H9 (cell line): ENCODE results near the gene DYRK1A. TPM values are rescaled to one million over a fixed set of nuclear protein-coding genes. Genes with fewer than 3 reads are reported as not detected.

ENCODE experiments used
- DNase-seq: peaks from one replicate; pipeline ENCODE4 v3.0.0-alpha.2; 2017
- H2AFZ ChIP-seq: one replicate; pipeline ENCODE4 v1.6.1; 2013; ENCODE audit warnings: mild to moderate bottlenecking, low read length, control low read depth, moderate library complexity
- H2AK5ac ChIP-seq: 2 replicates; pipeline ENCODE4 v1.6.1; 2013; ENCODE audit warnings: low read length, control low read depth, mixed read lengths; ENCODE audit not compliant: insufficient read length
- H2BK120ac ChIP-seq: one replicate; pipeline ENCODE4 v1.6.1; 2013; ENCODE audit warnings: low read depth, mild to moderate bottlenecking, low read length, control low read depth, inconsistent platforms; ENCODE audit not compliant: poor library complexity, severe bottlenecking
- H2BK12ac ChIP-seq: 2 replicates; pipeline ENCODE4 v1.6.1; 2013; ENCODE audit warnings: low read length, control low read depth, mixed read lengths, low read depth; ENCODE audit not compliant: insufficient read length
- H2BK15ac ChIP-seq: 2 replicates; pipeline ENCODE4 v1.6.1; 2013; ENCODE audit warnings: low read depth, low read length, control low read depth
- H2BK20ac ChIP-seq: one replicate; pipeline ENCODE4 v1.6.1; 2013; ENCODE audit warnings: low read depth, mild to moderate bottlenecking, low read length, control low read depth, inconsistent platforms; ENCODE audit not compliant: poor library complexity, severe bottlenecking
- H2BK5ac ChIP-seq: 2 replicates; pipeline ENCODE4 v1.6.1; 2013; ENCODE audit warnings: low read length, control low read depth, mixed read lengths; ENCODE audit not compliant: insufficient read length
- H3K14ac ChIP-seq: 2 replicates; pipeline ENCODE4 v1.6.1; 2013; ENCODE audit warnings: low read length, control low read depth; ENCODE audit not compliant: insufficient read depth
- H3K18ac ChIP-seq: 2 replicates; pipeline ENCODE4 v1.6.1; 2013; ENCODE audit warnings: low read depth, mild to moderate bottlenecking, mixed read lengths, low read length, control low read depth; ENCODE audit not compliant: insufficient read length
- H3K23ac ChIP-seq: 2 replicates; pipeline ENCODE4 v1.6.1; 2013; ENCODE audit warnings: low read length, control low read depth, mixed read lengths, low read depth; ENCODE audit not compliant: insufficient read length
- H3K23me2 ChIP-seq: 2 replicates; pipeline ENCODE4 v1.6.1; 2013; ENCODE audit warnings: low read depth, mild to moderate bottlenecking, mixed read lengths, low read length, control low read depth; ENCODE audit not compliant: insufficient read length, poor library complexity, severe bottlenecking
- H3K27ac ChIP-seq: 2 replicates; pipeline ENCODE4 v1.5.1; 2013; ENCODE audit warnings: low read length, control low read depth, mixed read lengths, low read depth; ENCODE audit not compliant: insufficient read length
- H3K27me3 ChIP-seq: 2 replicates; pipeline ENCODE4 v1.6.1; 2013; ENCODE audit warnings: low read length, control low read depth, inconsistent platforms; ENCODE audit not compliant: insufficient read depth
- H3K4ac ChIP-seq: 2 replicates; pipeline ENCODE4 v1.6.1; 2013; ENCODE audit warnings: low read depth, mild to moderate bottlenecking, control low read depth, inconsistent platforms, low read length, moderate library complexity
- H3K4me1 ChIP-seq: 2 replicates; pipeline ENCODE4 v1.6.1; 2013; ENCODE audit warnings: low read length, control low read depth, inconsistent platforms; ENCODE audit not compliant: insufficient read depth
- H3K4me2 ChIP-seq: 2 replicates; pipeline ENCODE4 v1.6.1; 2013; ENCODE audit warnings: low read length, control low read depth, mixed read lengths; ENCODE audit not compliant: insufficient read length, insufficient read depth
- H3K56ac ChIP-seq: 2 replicates; pipeline ENCODE4 v1.6.1; 2013; ENCODE audit warnings: low read depth, mild to moderate bottlenecking, mixed read lengths, low read length, control low read depth; ENCODE audit not compliant: insufficient read length
- H3K79me1 ChIP-seq: 2 replicates; pipeline ENCODE4 v1.6.1; 2013; ENCODE audit warnings: low read depth, mild to moderate bottlenecking, moderate library complexity, low read length, control low read depth, inconsistent platforms; ENCODE audit not compliant: insufficient read depth, poor library complexity, severe bottlenecking
- H3K79me2 ChIP-seq: 2 replicates; pipeline ENCODE4 v1.6.1; 2013; ENCODE audit warnings: low read length, control low read depth, inconsistent platforms; ENCODE audit not compliant: insufficient read depth
- H3K9ac ChIP-seq: 2 replicates; pipeline ENCODE4 v1.6.1; 2013; ENCODE audit warnings: low read length, control low read depth, mixed read lengths; ENCODE audit not compliant: insufficient read length; ENCODE audit errors: extremely low read depth
- H3K9me3 ChIP-seq: one replicate; pipeline ENCODE4 v1.6.1; 2013; ENCODE audit warnings: low read depth, low read length, inconsistent platforms; ENCODE audit not compliant: control insufficient read depth
- H3T11ph ChIP-seq: one replicate; pipeline ENCODE4 v1.6.1; 2013; ENCODE audit warnings: mild to moderate bottlenecking, low read length, control low read depth, inconsistent platforms
- H4K20me1 ChIP-seq: one replicate; pipeline ENCODE4 v1.6.1; 2013; ENCODE audit not compliant: control insufficient read depth, insufficient read length, insufficient read depth
- H4K5ac ChIP-seq: 2 replicates; pipeline ENCODE4 v1.6.1; 2013; ENCODE audit warnings: low read depth, mild to moderate bottlenecking, mixed read lengths, low read length, control low read depth; ENCODE audit not compliant: insufficient read length
- H4K8ac ChIP-seq: replicated peaks from 2 replicates; pipeline ENCODE4 v1.6.1; 2013; ENCODE audit warnings: low read length, control low read depth, mixed read lengths, low read depth; ENCODE audit not compliant: insufficient read length
- H4K91ac ChIP-seq: 2 replicates; pipeline ENCODE4 v1.6.1; 2013; ENCODE audit warnings: low read depth, mild to moderate bottlenecking, moderate library complexity, mixed read lengths, low read length, control low read depth; ENCODE audit not compliant: insufficient read length
- H3K27ac Mint-ChIP-seq, 3 experiments: 2 replicates in 2 of 3; 3 replicates in 1 of 3; pipeline ENCODE4 v1.8.0; 2020 to 2021; ENCODE audit warnings: mixed read lengths in 3 of 3, mild to moderate bottlenecking in 1 of 3, moderate library complexity in 1 of 3
- H3K27me3 Mint-ChIP-seq: 2 replicates; pipeline ENCODE4 v1.8.0; 2021; ENCODE audit warnings: low read depth, mild to moderate bottlenecking, moderate library complexity, mixed read lengths
- H3K36me3 Mint-ChIP-seq, 3 experiments: 2 replicates in 2 of 3; 3 replicates in 1 of 3; pipeline ENCODE4 v1.8.0; 2020 to 2021; ENCODE audit warnings: low read depth in 3 of 3, mixed read lengths in 3 of 3; ENCODE audit not compliant: insufficient read depth in 1 of 3
- H3K4me1 Mint-ChIP-seq, 2 experiments: 2 replicates each; pipeline ENCODE4 v1.8.0; 2020; ENCODE audit warnings: mixed read lengths in 2 of 2
- H3K4me3 Mint-ChIP-seq, 2 experiments: 2 replicates in 1 of 2; 3 replicates in 1 of 2; pipeline ENCODE4 v1.8.0; 2020 to 2021; ENCODE audit warnings: mild to moderate bottlenecking in 2 of 2, mixed read lengths in 2 of 2, moderate library complexity in 1 of 2
- H3K9me3 Mint-ChIP-seq, 2 experiments: 2 replicates in 1 of 2; 3 replicates in 1 of 2; pipeline ENCODE4 v1.8.0; 2020; ENCODE audit warnings: mild to moderate bottlenecking in 2 of 2, mixed read lengths in 2 of 2, moderate library complexity in 1 of 2
- CTCF ChIP-seq: fragments of 200-600 bp; sonication (generic); conservative IDR thresholded peaks from 3 replicates; pipeline ENCODE4 v1.8.0; 2021; ENCODE audit warnings: antibody characterized with exemption, mild to moderate bottlenecking
- WGBS: extraction: QIAGEN DNeasy Blood & Tissue Kit; methylation state at CpG from one replicate; pipeline ENCODE4 v1.1.7; 2013; ENCODE audit warnings: missing lambda C conversion rate, low lambda C conversion rate, mixed read lengths; ENCODE audit not compliant: insufficient read length; ENCODE audit errors: extremely low coverage; 5-methylcytosine and 5-hydroxymethylcytosine counted together
- total RNA-seq: library from RNA; stranded (reverse); gene quantifications from 2 replicates; pipeline ENCODE4 v1.2.1, GENCODE V29; 2021

DYRK1A gene
- total RNA-seq, 1 experiment from 2014 or later: 73.6 TPM

- no peaks in the 10 kb centered on the region for H3K79me1 ChIP-seq
- no peak overlapping the region for H2AFZ ChIP-seq
- no peak overlapping the region for H3K23ac ChIP-seq
- no peak overlapping the region for H2BK20ac ChIP-seq
- H3K56ac ChIP-seq: no peak overlapping the region
- no peak overlapping the region for H2BK5ac ChIP-seq
- Mint-ChIP-seq H3K27ac (no peak overlapping the region; a peak in 1 of 7 replicates), H3K9me3 (peaks cover 2 to 3% of the 10 kb centered on the region in 2 experiments; a peak in 4 of 5 replicates), H3K36me3 (peaks cover 2 to 4% (median 4%) of the 10 kb centered on the region in 3 experiments), H3K4me1 (peaks cover 57 to 67% of the 10 kb centered on the region in 2 experiments), H3K4me3 (no peak overlapping the region), H3K27me3 (no peaks in the 10 kb centered on the region)
- H4K20me1 ChIP-seq: no peaks in the 10 kb centered on the region
- no peak overlapping the region for H2BK12ac ChIP-seq
- no peaks in the 10 kb centered on the region for H3K27me3 ChIP-seq
- H3K14ac ChIP-seq: no peak overlapping the region
- H3K4me2 ChIP-seq: no peak overlapping the region
- no peaks in the 10 kb centered on the region for H3K9me3 ChIP-seq
- H3K4me1 ChIP-seq: no peaks in the 10 kb centered on the region; the same call in 1 of the 2 replicates
- no peak overlapping the region for H3K18ac ChIP-seq
- peaks cover 65% of the 10 kb centered on the region for H3K79me2 ChIP-seq
- no peak overlapping the region for H2BK15ac ChIP-seq
- no peak overlapping the region for H2AK5ac ChIP-seq
- DNase-seq: no peak
- H4K91ac ChIP-seq: no peak overlapping the region
- TF ChIP-seq CTCF: no peak
- no peak overlapping the region for H3T11ph ChIP-seq
- H4K5ac ChIP-seq: no peak overlapping the region
- no peak overlapping the region for H4K8ac ChIP-seq
- H3K4ac ChIP-seq: no peak overlapping the region
- H3K23me2 ChIP-seq: peaks cover 7% of the 10 kb centered on the region
- no peak overlapping the region for H2BK120ac ChIP-seq
- H3K27ac ChIP-seq: no peak overlapping the region
- no CpG with 5 or more reads among the region's 2 CpGs for WGBS
- no peak overlapping the region for H3K9ac ChIP-seq
Observed at GRCh38 chr21:37371041-37371397, 4.4 kb downstream of the DYRK1A start.
